ENCODE data around the gene TNXB.
"Not testable (repeated sequence)": the region's sequence is repeated elsewhere in the genome, so short reads cannot be mapped to it uniquely, and the experiment has no call there.

GRCh38 chr6:32038878-32039277, 70.3 kb downstream of the TNXB start:
- not testable (repeated sequence) for TF ChIP-seq CTCF (IDR thresholded peaks at IDR 0.05; ENCODE audit: extremely low read depth in 1 of 2, insufficient read depth in 1 of 2, low read depth in 1 of 2, low read length in 2 of 2); FOS (IDR thresholded peaks at IDR 0.05; ENCODE audit: borderline replicate concordance, insufficient read depth, low read length); JUN (IDR thresholded peaks at IDR 0.05; ENCODE audit: borderline replicate concordance, insufficient read depth, insufficient read length, low read depth); POLR2A (IDR thresholded peaks at IDR 0.05; ENCODE audit: low read depth, low read length); MAX (IDR thresholded peaks at IDR 0.05; ENCODE audit: insufficient read depth, insufficient read length); GATA2 (IDR thresholded peaks at IDR 0.05; ENCODE audit: insufficient read depth, insufficient read length, low read depth, low read length); MYC (IDR thresholded peaks at IDR 0.05; ENCODE audit: low read depth, low read length); EZH2 (IDR thresholded peaks at IDR 0.05; ENCODE audit: borderline replicate concordance, low read depth, low read length, severe bottlenecking); POLR2AphosphoS5 (IDR thresholded peaks at IDR 0.05; ENCODE audit: insufficient read depth, low read depth, low read length)

Data from endothelial cell of umbilical vein (primary cell).